ENCODE data around the gene EGFR.

DNA sequence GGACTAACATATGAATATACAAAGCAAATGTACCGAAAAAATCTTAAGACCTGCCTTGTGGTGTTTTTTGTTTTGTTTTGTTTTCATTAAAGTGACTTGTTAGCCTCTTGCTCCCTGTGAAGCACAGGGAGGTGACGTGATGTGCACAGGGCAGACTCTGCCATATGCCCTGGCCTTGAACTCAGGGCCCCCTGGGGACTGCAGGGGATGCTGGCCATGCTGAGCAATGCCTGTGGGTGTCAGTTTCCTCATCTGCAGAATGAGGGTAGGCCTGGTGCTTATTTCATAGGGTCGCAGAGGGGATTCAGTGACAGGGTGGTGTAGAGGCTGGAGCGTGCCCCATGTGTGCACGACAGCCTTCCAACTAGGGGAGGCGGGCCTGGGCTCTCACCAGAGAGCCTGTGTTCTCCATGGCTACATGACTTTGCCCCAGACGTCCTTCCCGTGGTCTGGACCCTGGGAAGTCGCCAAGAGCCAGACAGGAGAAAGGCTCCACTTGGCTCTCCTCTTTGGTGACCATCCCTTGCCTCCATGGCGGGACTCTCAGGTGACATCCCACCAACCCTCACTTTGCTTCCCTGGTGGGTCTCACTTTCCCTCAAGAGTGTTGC lies 14.5 kb downstream of the EGFR start:
- TF ChIP-seq CTCF (conservative IDR thresholded peaks at IDR 0.05) (no peak), ZFX (IDR thresholded peaks at IDR 0.05) (no peak)

All from C4-2B (cell line).